Melanocyte of skin (primary cell): ENCODE measurements around the gene CLINT1. TPM values are rescaled to one million over a fixed set of nuclear protein-coding genes. Genes with fewer than 3 reads are reported as not detected.

Experiments
- small RNA-seq, 2 donors: library from RNA; depleted of rRNA; stranded (forward); fragments of <200 nt; gene quantifications; one replicate each; pipeline ENCODE3, GENCODE V24; 2012
- total RNA-seq, 2 donors: library from RNA; depleted of rRNA; stranded (reverse); fragments of >200 nt; gene quantifications; 2 replicates each; pipeline ENCODE4 v1.2.3, GENCODE V29; 2012

Gene CLINT1
- total RNA-seq = 10 to 100 TPM; 59.6 to 84.0 TPM

GRCh38 chr5:157858527-157859226, at the start of gene CLINT1:
Gene CLINT1, minus strand, starts transcription at chr5:157859145. Its CDS starts 175 bp downstream, at chr5:157858970.

DNA sequence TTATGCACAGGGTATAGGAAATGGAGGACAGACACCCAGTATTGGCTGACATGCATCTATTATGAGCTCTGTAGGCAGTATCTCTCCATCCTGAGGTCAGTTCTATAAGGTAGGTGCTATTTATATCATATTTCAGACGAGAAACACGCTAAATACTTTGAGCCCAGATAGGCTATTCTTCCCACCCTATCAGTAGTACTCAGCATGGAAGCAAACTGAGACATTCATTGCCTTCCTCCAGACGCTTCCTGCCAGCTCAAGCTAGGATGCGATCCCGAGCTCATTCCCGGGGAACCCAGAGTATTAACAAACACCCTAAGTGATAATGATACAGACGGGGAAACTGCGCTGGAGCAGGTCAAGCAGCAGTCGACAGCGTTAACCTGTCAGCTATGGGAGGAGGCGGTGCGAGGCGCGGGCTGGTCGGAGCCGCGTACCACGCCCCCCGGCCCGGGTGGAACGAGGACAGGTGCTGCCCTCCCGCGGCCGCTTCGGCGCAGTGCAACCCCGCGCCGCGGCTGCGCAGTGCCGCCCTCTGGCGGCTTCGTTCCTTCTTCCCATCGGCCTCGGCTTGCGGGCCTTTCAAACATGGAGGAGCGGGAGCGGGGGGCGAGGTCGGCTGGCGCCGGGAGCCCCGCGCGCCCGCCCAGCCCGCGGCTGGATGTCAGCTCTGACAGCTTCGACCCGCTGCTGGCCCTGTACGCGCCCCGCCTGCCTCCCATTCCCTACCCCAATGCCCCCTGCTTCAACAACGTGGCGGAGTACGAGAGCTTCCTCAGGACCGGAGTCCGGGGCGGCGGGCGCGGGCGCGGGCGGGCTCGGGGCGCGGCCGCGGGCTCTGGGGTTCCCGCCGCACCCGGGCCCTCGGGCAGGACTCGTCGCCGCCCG, 115.5 kb downstream of the CLINT1 start, which contains the start of gene LSM11:
TSS of gene LSM11 (plus strand) at position 550 of the 888 bp plus-strand sequence. CDS start at position 589, 39 bp downstream.

Small RNA genes lying within 50 kb of the gene (small RNA-seq; reads per million reads assigned to genes)
- 0 reads per million in 2 donors for gene AC026407.1
- gene RNU6-260P = 0 reads per million in 2 donors

Other genes starting within 250 kb of the CLINT1 start
- not detected for gene SOX30, start 206.7 kb downstream of the CLINT1 start, total RNA-seq
- gene C5orf52, start 187.6 kb downstream of the CLINT1 start, total RNA-seq = not detected
- 10 to 100 TPM; 14.5 to 21.0 TPM for gene THG1L, start 127.7 kb downstream of the CLINT1 start, total RNA-seq
- 1 to 10 TPM; 4.5 to 7.3 TPM for gene LSM11, start 115.4 kb downstream of the CLINT1 start, total RNA-seq